Measurements from ENCODE around the gene DKC1. TPM values are rescaled to one million over a fixed set of nuclear protein-coding genes. Genes with fewer than 3 reads are reported as not detected.
A peak's percentile ranks its signal among the peaks of the same experiment; 100 is the strongest.

Gene DKC1
- 10 to 100 TPM; 28.3 to 44.6 (median 42.6) TPM for polyA plus RNA-seq (ENCODE audit: low read depth in 6 of 6)

GRCh38 chrX:154762537-154763296 lies at the start of gene DKC1:
TSS of gene DKC1 (plus strand) at chrX:154762864. CDS start at chrX:154762966, 102 bp downstream.
- peaks cover 0 to 14% (median 4%) of the 10 kb centered on the region in 3 donors for H3K4me1 Mint-ChIP-seq
- peak within 1 kb of the TSS; percentile 79 to 93 (median 89) for H3K27ac Mint-ChIP-seq
- H3K27me3 Mint-ChIP-seq, result no peaks in the 10 kb centered on the region
- no peaks in the 10 kb centered on the region for H3K9me3 Mint-ChIP-seq
- peak within 1 kb of the TSS; percentile 81 to 95 (median 91) for H3K4me3 Mint-ChIP-seq
- peaks cover 0 to under 1% of the 10 kb centered on the region in 2 donors for H3K36me3 Mint-ChIP-seq
- peak; percentile 94 for DNase-seq
- peak; percentile 84 for ATAC-seq (ENCODE audit: low read depth in 2 of 2)

- Mint-ChIP-seq H3K4me1 (peaks cover 39 to 43% (median 41%) of the 10 kb centered on the region in 3 donors), H3K9me3 (peaks cover 0 to 5% (median 0%) of the 10 kb centered on the region in 7 donors), H3K36me3 (peaks cover 6 to 9% of the 10 kb centered on the region in 2 donors), H3K27ac (no peak overlapping the region), H3K27me3 (no peaks in the 10 kb centered on the region), H3K4me3 (no peak overlapping the region)
- ATAC-seq (ENCODE audit: low read depth in 2 of 2) (peak; percentile 61 to 67), DNase-seq (peak; percentile 33)
Observed at GRCh38 chrX:154714925-154715324, 47.7 kb upstream of the DKC1 start.

- ATAC-seq (ENCODE audit: low read depth in 2 of 2), result no peak
- Mint-ChIP-seq H3K9me3 (peaks cover 0 to 5% (median 0%) of the 10 kb centered on the region in 7 donors), H3K4me1 (peaks cover 37 to 42% (median 37%) of the 10 kb centered on the region in 3 donors), H3K27me3 (no peaks in the 10 kb centered on the region), H3K4me3 (no peak overlapping the region), H3K27ac (no peak overlapping the region), H3K36me3 (peaks cover 6 to 7% of the 10 kb centered on the region in 2 donors)
- DNase-seq, result no peak
Observed at GRCh38 chrX:154715825-154716224, 46.8 kb upstream of the DKC1 start.

GRCh38 chrX:154717824-154718223 lies 44.8 kb upstream of the DKC1 start:
- peak overlapping the region in 5 of 6 donors; percentile 59 to 83 (median 79) for H3K27ac Mint-ChIP-seq
- H3K9me3 Mint-ChIP-seq, result peaks cover 0 to 7% (median 0%) of the 10 kb centered on the region in 7 donors
- H3K4me3 Mint-ChIP-seq, result peak overlapping the region; percentile 36 to 84 (median 66)
- no peaks in the 10 kb centered on the region for H3K27me3 Mint-ChIP-seq
- ATAC-seq (ENCODE audit: low read depth in 2 of 2), result peak in 1 of 2 donors; percentile 35
- peaks cover 30 to 35% (median 32%) of the 10 kb centered on the region in 3 donors for H3K4me1 Mint-ChIP-seq
- DNase-seq, result no peak
- H3K36me3 Mint-ChIP-seq, result no peaks in the 10 kb centered on the region

GRCh38 chrX:154718616-154719015 lies 44.0 kb upstream of the DKC1 start:
- ATAC-seq (ENCODE audit: low read depth in 2 of 2) (peak; percentile 69 to 71), DNase-seq (peak; percentile 34)
- peak overlapping the region; percentile 4 to 84 (median 70) for H3K4me3 Mint-ChIP-seq
- no peaks in the 10 kb centered on the region for H3K36me3 Mint-ChIP-seq
- no peaks in the 10 kb centered on the region for H3K27me3 Mint-ChIP-seq
- H3K4me1 Mint-ChIP-seq, result peaks cover 30 to 38% (median 35%) of the 10 kb centered on the region in 3 donors
- H3K9me3 Mint-ChIP-seq, result peaks cover 0 to 7% (median 3%) of the 10 kb centered on the region in 7 donors
- H3K27ac Mint-ChIP-seq, result peak overlapping the region in 5 of 6 donors; percentile 23 to 83 (median 59)

- H3K9me3 Mint-ChIP-seq, result peaks cover 0 to 7% (median 3%) of the 10 kb centered on the region in 7 donors
- H3K4me1 Mint-ChIP-seq, result peaks cover 30 to 38% (median 35%) of the 10 kb centered on the region in 3 donors
- ATAC-seq (ENCODE audit: low read depth in 2 of 2) (peak; percentile 31 to 32), DNase-seq (no peak)
- peak overlapping the region; percentile 4 to 84 (median 70) for H3K4me3 Mint-ChIP-seq
- no peaks in the 10 kb centered on the region for H3K36me3 Mint-ChIP-seq
- peak overlapping the region in 2 of 6 donors; percentile 9 to 67 for H3K27ac Mint-ChIP-seq
- H3K27me3 Mint-ChIP-seq, result no peaks in the 10 kb centered on the region
Observed at GRCh38 chrX:154719132-154719675, 43.5 kb upstream of the DKC1 start.

GRCh38 chrX:154720067-154720466 lies 42.6 kb upstream of the DKC1 start:
- Mint-ChIP-seq H3K36me3 (no peaks in the 10 kb centered on the region), H3K4me1 (peaks cover 30 to 36% (median 33%) of the 10 kb centered on the region in 3 donors), H3K27ac (no peak overlapping the region), H3K9me3 (peaks cover 0 to 7% (median 3%) of the 10 kb centered on the region in 7 donors), H3K4me3 (no peak overlapping the region), H3K27me3 (no peaks in the 10 kb centered on the region)
- DNase-seq (no peak), ATAC-seq (ENCODE audit: low read depth in 2 of 2) (no peak)

GRCh38 chrX:154721155-154721554 lies 41.5 kb upstream of the DKC1 start:
- no peak overlapping the region for H3K4me3 Mint-ChIP-seq
- no peak overlapping the region for H3K27ac Mint-ChIP-seq
- no peaks in the 10 kb centered on the region for H3K36me3 Mint-ChIP-seq
- peaks cover 28 to 47% (median 35%) of the 10 kb centered on the region in 3 donors for H3K4me1 Mint-ChIP-seq
- ATAC-seq (ENCODE audit: low read depth in 2 of 2) (no peak), DNase-seq (no peak)
- H3K9me3 Mint-ChIP-seq, result peaks cover 0 to 7% (median 3%) of the 10 kb centered on the region in 7 donors
- H3K27me3 Mint-ChIP-seq, result no peaks in the 10 kb centered on the region

- ATAC-seq (ENCODE audit: low read depth in 2 of 2) (no peak), DNase-seq (no peak)
- Mint-ChIP-seq H3K36me3 (no peaks in the 10 kb centered on the region), H3K4me1 (peaks cover 17 to 38% (median 20%) of the 10 kb centered on the region in 3 donors), H3K27ac (peak overlapping the region in 1 of 6 donors; percentile 42), H3K27me3 (no peaks in the 10 kb centered on the region), H3K9me3 (peaks cover 0 to 7% (median 3%) of the 10 kb centered on the region in 7 donors), H3K4me3 (no peak overlapping the region)
Observed at GRCh38 chrX:154724993-154725756, 37.5 kb upstream of the DKC1 start.

GRCh38 chrX:154727418-154727817 lies 35.2 kb upstream of the DKC1 start:
- Mint-ChIP-seq H3K27ac (no peak overlapping the region), H3K36me3 (no peaks in the 10 kb centered on the region), H3K4me1 (peaks cover 28 to 53% (median 40%) of the 10 kb centered on the region in 3 donors), H3K27me3 (no peaks in the 10 kb centered on the region), H3K9me3 (peaks cover 0 to 4% (median 0%) of the 10 kb centered on the region in 7 donors), H3K4me3 (peak overlapping the region in 1 of 8 donors; percentile 11)
- ATAC-seq (ENCODE audit: low read depth in 2 of 2) (no peak), DNase-seq (no peak)

GRCh38 chrX:154727871-154728270 lies 34.8 kb upstream of the DKC1 start:
- Mint-ChIP-seq H3K36me3 (no peaks in the 10 kb centered on the region), H3K9me3 (peaks cover 0 to 4% (median 0%) of the 10 kb centered on the region in 7 donors), H3K27me3 (no peaks in the 10 kb centered on the region), H3K4me1 (peaks cover 32 to 57% (median 44%) of the 10 kb centered on the region in 3 donors), H3K4me3 (no peak overlapping the region), H3K27ac (no peak overlapping the region)
- DNase-seq (no peak), ATAC-seq (ENCODE audit: low read depth in 2 of 2) (no peak)

- Mint-ChIP-seq H3K4me3 (no peak overlapping the region), H3K9me3 (no peaks in the 10 kb centered on the region), H3K27ac (no peak overlapping the region), H3K27me3 (no peaks in the 10 kb centered on the region), H3K4me1 (peaks cover 29 to 58% (median 48%) of the 10 kb centered on the region in 3 donors), H3K36me3 (no peaks in the 10 kb centered on the region)
- DNase-seq (no peak), ATAC-seq (ENCODE audit: low read depth in 2 of 2) (no peak)
Observed at GRCh38 chrX:154728431-154729190, 34.1 kb upstream of the DKC1 start.

All from naive B cell (primary cell).